Kidney (tissue), 14 donors: ENCODE results near the gene TEX19. TPM values are rescaled to one million over a fixed set of nuclear protein-coding genes. Genes with fewer than 3 reads are reported as not detected.
A peak's percentile ranks its signal among the peaks of the same experiment; 100 is the strongest.

Source experiments
- DNase-seq, 5 donors: peaks; one replicate each; pipeline ENCODE4 v3.0.0-alpha.2; 2013 to 2020
- FAIRE-seq: peaks from 2 replicates; lab custom pipeline; 2012; peaks lifted over from hg19 to GRCh38; lab: Jason Lieb, UNC
- H3K27ac ChIP-seq, 2 donors: one replicate each; pipeline ENCODE4 v1.7.0; 2013; ENCODE audit warnings: low read depth in 2 of 2, low read length in 2 of 2, inconsistent platforms in 1 of 2
- H3K27me3 ChIP-seq: one replicate; pipeline ENCODE4 v1.7.1; 2013; ENCODE audit warnings: low read length, inconsistent platforms; ENCODE audit not compliant: control insufficient read depth, insufficient read depth
- H3K36me3 ChIP-seq, 3 donors: one replicate each; pipeline versions ENCODE4 v1.7.0 to v1.7.1; 2013; ENCODE audit warnings: low read length in 3 of 3, control low read depth in 1 of 3, inconsistent platforms in 1 of 3; ENCODE audit not compliant: insufficient read depth in 3 of 3, control insufficient read depth in 2 of 3
- H3K4me1 ChIP-seq, 3 donors: one replicate each; pipeline versions ENCODE4 v1.7.0 to v1.7.1; 2013; ENCODE audit warnings: low read length in 3 of 3, inconsistent platforms in 1 of 3, low read depth in 1 of 3; ENCODE audit not compliant: control insufficient read depth in 2 of 3, insufficient read depth in 2 of 3
- H3K4me3 ChIP-seq, 3 donors: one replicate each; pipeline versions ENCODE4 v1.7.0 to v1.8.1; 2013; ENCODE audit warnings: low read length in 3 of 3, control low read depth in 1 of 3, inconsistent platforms in 1 of 3
- H3K9ac ChIP-seq, 3 donors: one replicate each; pipeline versions ENCODE4 v1.7.0 to v1.7.1; 2013; ENCODE audit warnings: low read length in 3 of 3, control low read depth in 1 of 3, inconsistent platforms in 1 of 3
- H3K9me3 ChIP-seq, 3 donors: one replicate each; pipeline versions ENCODE4 v1.7.0 to v1.7.1; 2013; ENCODE audit warnings: low read length in 3 of 3, control low read depth in 1 of 3, inconsistent platforms in 1 of 3; ENCODE audit not compliant: control insufficient read depth in 2 of 3, insufficient read depth in 1 of 3
- CTCF ChIP-seq: IDR thresholded peaks from 3 replicates; pipeline ENCODE4 v1.5.1; 2012; ENCODE audit warnings: mild to moderate bottlenecking, moderate library complexity, borderline replicate concordance; ENCODE audit not compliant: insufficient read depth; ENCODE audit errors: extremely low read depth
- intact Hi-C: fragments of 100-400 bp; cut with DNase I; formaldehyde crosslinking; loops from one replicate; pipeline ENCODE4 v1.11.1; 2022
- polyA plus RNA-seq: library from polyadenylated mRNA; stranded (reverse); fragments of 350-450 nt; fragmentation: Illumina TruSeq; extraction: RNeasy Lipid Tissue Mini Kit (QIAGEN cat#74804); gene quantifications from one replicate; pipeline ENCODE4 v1.2.3, GENCODE V29; 2014; ENCODE audit warnings: low read depth, low replicate concordance; ENCODE audit not compliant: insufficient read depth
- total RNA-seq: library from RNA; stranded (reverse); fragmentation: NEBNext Ultra II Directional; extraction: Animal tissue kit (Norgen Biotek cat#: 25700); gene quantifications from one replicate; pipeline ENCODE4 v1.2.1, GENCODE V29; 2021
- donor health status: control.
- donor health status: control.
- donor health status: control.
- donor health status: control.
- donor health status: control.
- donor health status: DM: yes; HTN: yes; CAD: no.
- donor health status: Normal renal cell carcinoma (clear cell type).

The TEX19 gene
- total and polyA plus RNA-seq, 2 donors from 2014 or later: not detected

GRCh38 chr17:82329683-82330321 lies 29.2 kb upstream of the TEX19 start:
- intact Hi-C loops: loop anchor here (10.0 kb wide), 2 partner anchors 95 to 125 kb away; no protein-coding TSS in a partner anchor
- FAIRE-seq: no peak

GRCh38 chr17:82330322-82331239 lies 28.5 kb upstream of the TEX19 start:
- intact Hi-C loops: no loop called here
- Histone ChIP-seq H3K27me3 (peaks cover 4% of the 10 kb centered on the region), H3K9ac (no peak overlapping the region), H3K36me3 (no peaks in the 10 kb centered on the region), H3K4me3 (no peak overlapping the region), H3K4me1 (peaks cover 0 to 37% (median 16%) of the 10 kb centered on the region in 3 donors), H3K9me3 (no peaks in the 10 kb centered on the region), H3K27ac (no peak overlapping the region)
- TF ChIP-seq CTCF: no peak
- DNase-seq (peak; percentile 73 to 89 (median 80)), FAIRE-seq (no peak)

More at GRCh38 chr17:82329683-82330321, 29.2 kb upstream of the TEX19 start:
- H3K27ac ChIP-seq: peak overlapping the region in 1 of 2 donors; percentile 13
- H3K9me3 ChIP-seq: no peaks in the 10 kb centered on the region
- H3K4me1 ChIP-seq: peaks cover 0 to 31% (median 16%) of the 10 kb centered on the region in 3 donors
- no peaks in the 10 kb centered on the region for H3K36me3 ChIP-seq
- no peak overlapping the region for H3K4me3 ChIP-seq
- no peak overlapping the region for H3K9ac ChIP-seq
- TF ChIP-seq CTCF: no peak
- peaks cover 4% of the 10 kb centered on the region for H3K27me3 ChIP-seq
- DNase-seq: peak in 1 of 5 donors; percentile 49

- H3K4me3 ChIP-seq: no peak overlapping the region
- no peak for FAIRE-seq
- intact Hi-C loops: no loop called here
- no peak for DNase-seq
- peaks cover 0 to 37% (median 16%) of the 10 kb centered on the region in 3 donors for H3K4me1 ChIP-seq
- H3K27ac ChIP-seq: no peak overlapping the region
- H3K36me3 ChIP-seq: no peaks in the 10 kb centered on the region
- no peak overlapping the region for H3K9ac ChIP-seq
- TF ChIP-seq CTCF: no peak
- no peaks in the 10 kb centered on the region for H3K9me3 ChIP-seq
- H3K27me3 ChIP-seq: peaks cover 4% of the 10 kb centered on the region
Observed at GRCh38 chr17:82331345-82331939, 27.6 kb upstream of the TEX19 start.
